ENCODE results near the gene CCR5AS.

GRCh38 chr3:46449755-46450552, 43.1 kb upstream of the CCR5AS start:
- no peak for TF ChIP-seq EZH2phosphoT487 (IDR thresholded peaks at IDR 0.05; ENCODE audit: unreplicated experiment)
- peak; percentile 65 to 80 for TF ChIP-seq CTCF (conservative IDR thresholded peaks at IDR 0.05; ENCODE audit: low read depth in 2 of 2)
- no peak for TF ChIP-seq POLR2AphosphoS5 (IDR thresholded peaks at IDR 0.05; ENCODE audit: low read depth)
- TF ChIP-seq REST (IDR thresholded peaks at IDR 0.05; ENCODE audit: unreplicated experiment) = no peak
- no peak for TF ChIP-seq EZH2 (IDR thresholded peaks at IDR 0.05; ENCODE audit: low read depth, unreplicated experiment)
- TF ChIP-seq JUNB (IDR thresholded peaks at IDR 0.05; ENCODE audit: unreplicated experiment) = no peak
- TF ChIP-seq ETS1 (IDR thresholded peaks at IDR 0.05) = no peak
- no peak for TF ChIP-seq CREB1 (CRISPR knock-in tag; IDR thresholded peaks at IDR 0.05; ENCODE audit: low read depth)
- no peak for TF ChIP-seq ZNF331 (CRISPR knock-in tag; IDR thresholded peaks at IDR 0.05; ENCODE audit: low read depth)

Data from GM23338 (cell line).